ENCODE data around the gene OR5K2.

Gene OR5K2

DNA sequence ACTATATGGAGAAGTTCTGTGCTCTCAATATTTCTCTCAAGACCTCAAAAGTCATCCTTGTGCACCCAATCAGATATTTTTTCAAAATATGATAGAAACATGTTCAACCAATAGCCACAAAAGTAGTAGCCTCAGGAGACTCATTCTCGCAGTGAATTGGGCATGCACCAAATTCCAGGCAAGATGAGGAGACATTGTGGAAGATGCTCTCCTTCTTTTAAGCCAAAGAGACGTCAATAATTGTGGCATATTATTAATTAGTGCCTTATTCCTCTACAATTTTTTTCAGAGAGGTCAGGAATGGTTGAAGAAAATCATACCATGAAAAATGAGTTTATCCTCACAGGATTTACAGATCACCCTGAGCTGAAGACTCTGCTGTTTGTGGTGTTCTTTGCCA is at the start of gene OR5K2:
Gene OR5K2 (plus strand): TSS at position 301 of the 400 bp plus-strand sequence. CDS start 0 bp downstream, at position 301.
- no peak for DNase-seq

DNA sequence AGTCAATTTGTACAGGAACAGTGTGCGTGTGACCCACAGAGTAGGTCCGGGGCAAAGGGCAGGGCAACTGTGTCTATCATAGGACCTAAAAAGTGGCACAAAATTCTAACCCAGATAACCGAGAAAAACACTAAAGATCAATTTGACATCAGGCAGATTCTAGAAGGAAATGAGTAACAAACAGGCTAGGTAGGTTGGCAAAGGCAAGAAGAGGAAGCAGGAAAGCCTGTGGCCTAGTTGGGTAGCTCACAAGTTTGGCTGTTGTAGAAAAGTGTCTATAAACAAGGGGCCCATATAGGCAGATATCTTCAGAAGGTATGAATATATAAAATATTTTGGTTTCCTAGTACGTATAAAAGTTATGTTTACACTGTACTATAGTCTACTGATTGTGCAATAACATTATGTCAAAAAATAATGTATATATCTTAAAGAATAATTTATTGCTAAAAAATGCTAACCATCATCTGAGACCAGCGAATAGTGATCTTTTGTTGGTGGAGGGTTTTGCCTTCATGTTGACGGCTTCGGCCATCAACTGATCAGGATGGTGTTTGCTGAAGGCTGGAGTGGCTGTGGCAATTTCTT is 47.8 kb upstream of the OR5K2 start:
- DNase-seq = no peak

DNA sequence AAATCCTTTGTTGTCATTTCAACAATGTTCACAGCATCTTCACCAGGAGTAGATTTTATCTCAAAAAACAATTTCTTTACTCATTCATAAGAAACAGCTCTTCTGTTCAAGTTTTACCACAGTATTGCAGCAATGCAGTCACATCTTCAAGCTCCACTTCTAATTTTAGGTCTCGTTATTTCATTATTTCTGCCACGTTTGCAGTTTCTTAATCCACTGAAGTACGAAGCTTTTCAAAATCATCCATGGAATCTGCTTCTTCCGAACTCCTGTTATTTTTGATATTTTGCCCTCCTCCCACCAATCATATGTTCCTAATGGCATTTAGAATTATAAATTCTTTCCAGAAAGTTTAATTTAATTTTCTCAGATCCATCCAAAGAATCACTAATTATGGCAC is 47.1 kb upstream of the OR5K2 start:
- DNase-seq = no peak

GRCh38 chr3:98453827-98454226 is 43.7 kb upstream of the OR5K2 start:
- no peak for DNase-seq

GRCh38 chr3:98454929-98455328 is 42.6 kb upstream of the OR5K2 start:
- DNase-seq = no peak

GRCh38 chr3:98457543-98457942 is 39.9 kb upstream of the OR5K2 start:
- DNase-seq = no peak

DNA sequence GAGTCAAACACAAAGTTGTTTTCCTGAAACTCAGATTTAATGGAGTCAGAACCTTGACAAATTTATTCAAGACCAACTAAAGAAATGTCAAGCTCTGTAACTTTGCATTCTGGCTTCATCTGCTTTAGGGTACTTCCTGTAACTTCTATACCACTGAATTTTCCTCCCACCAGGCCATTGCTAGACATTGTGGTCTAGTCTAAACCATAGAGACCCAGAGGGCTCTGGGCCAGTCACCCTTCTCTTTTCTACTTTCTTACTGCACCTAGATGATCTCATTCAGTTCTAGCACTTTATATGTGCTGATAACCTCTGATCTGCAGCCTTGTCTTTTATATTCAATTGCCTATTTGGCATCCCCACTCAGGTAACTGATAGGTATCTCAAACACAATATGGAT is 37.3 kb upstream of the OR5K2 start:
- no peak for DNase-seq

DNA sequence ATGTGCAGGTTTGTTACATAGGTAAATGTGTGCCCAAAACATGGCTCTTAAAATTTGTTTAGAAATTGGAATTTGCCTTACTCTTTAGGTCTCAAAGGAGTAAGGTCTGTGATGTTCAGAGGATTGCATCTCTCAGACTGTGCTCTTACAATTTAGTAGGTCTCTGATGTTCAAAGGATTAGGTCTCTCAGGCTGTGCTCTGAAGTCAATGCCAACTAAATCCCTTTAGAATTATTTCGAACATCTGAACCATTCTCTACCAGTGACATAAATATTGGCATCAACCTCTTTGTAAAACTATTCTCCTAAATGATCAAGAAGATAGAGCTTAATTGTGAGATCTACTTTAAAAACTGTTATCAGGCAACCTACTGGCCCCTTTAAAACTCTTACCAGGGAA is 34.6 kb upstream of the OR5K2 start, which contains the start of gene OR5K1:
Gene OR5K1 (plus strand): TSS at position 301 of the 400 bp plus-strand sequence. CDS start 6,376 bp downstream, outside the sequence.
- no peak for DNase-seq

GRCh38 chr3:98482717-98483482 is 14.6 kb upstream of the OR5K2 start:
- no peak for DNase-seq

- no peak for DNase-seq
Measured at GRCh38 chr3:98483626-98484025, 13.9 kb upstream of the OR5K2 start.

DNA sequence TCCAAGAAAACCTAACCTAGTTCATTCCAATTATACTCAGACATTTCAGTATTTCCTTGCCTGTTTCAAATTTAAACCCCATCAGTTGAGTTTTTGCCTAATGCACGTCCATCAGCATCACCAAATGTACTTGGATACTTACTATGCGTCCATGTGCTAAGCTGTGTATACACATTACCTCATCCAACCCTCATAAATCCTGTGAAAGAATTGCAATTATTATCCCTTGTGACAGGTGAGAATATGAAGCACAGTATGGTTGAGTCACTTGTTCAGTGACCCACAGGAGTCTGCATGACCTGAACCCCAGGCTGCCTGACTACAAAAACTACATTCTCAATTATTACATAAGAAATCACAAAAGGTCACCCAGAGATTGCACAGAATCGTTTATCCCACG is 2.5 kb downstream of the OR5K2 start:
- no peak for DNase-seq

DNA sequence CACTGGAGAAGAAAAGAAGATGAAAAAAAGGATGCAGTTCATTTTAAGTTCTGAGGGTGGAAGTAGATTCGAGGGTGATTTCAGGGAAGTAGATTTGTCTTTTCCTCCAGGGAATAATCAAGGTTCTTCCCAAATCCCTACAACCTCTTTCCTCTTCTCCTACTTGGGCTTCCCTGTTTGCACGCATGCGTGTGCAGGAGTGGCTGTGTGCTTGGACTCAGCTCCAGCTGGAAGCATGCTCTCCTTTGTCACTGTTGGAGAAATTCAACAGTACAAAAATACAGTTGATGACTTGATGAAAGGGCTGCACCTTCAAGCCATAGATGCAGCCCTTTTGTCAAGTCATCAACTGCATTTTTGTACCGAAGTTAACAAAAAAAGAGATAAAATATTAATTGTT is 3.8 kb downstream of the OR5K2 start:
- DNase-seq = no peak

- no peak for DNase-seq
Measured at GRCh38 chr3:98501863-98502576, 4.5 kb downstream of the OR5K2 start.

DNA sequence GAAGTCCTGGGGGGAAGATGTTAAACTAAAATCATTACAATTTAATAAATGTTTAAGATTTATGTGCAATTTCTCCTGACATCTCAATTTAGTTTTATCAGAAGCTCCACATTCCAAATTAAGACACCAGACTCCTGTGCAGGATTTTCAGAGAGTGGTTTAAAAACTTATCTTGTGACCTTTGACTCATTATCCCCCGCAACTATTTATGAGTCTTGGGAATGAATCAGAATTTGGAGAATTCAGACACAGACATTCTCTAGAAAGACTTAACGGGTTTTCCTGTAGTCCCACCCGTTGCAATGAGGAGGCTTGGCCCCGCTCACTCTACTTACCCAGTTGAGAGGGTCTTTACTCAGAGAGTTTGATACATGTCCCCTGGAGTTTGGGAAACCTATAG is 7.1 kb downstream of the OR5K2 start:
- DNase-seq = no peak

DNA sequence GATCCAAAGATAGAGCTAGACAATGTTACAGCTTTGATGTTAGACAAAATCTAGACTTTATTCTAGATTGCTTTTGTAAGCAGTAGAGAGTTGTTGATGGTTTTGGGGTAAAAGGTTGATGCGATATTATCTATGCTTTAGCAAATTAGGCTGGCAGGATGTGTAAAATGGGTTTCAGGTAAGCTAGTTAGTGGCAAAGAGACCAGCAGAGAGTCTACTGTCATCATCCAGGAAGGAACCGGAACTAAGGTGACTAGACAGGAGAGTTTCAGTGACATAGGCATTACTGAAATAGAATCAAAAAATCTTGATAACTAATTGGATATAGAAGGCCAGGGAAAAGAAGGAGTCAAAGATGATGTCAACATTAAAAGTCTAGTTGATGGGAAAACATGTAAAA is 11.1 kb downstream of the OR5K2 start:
- DNase-seq = no peak

GRCh38 chr3:98512576-98512975 is 15.1 kb downstream of the OR5K2 start:
- no peak for DNase-seq

DNA sequence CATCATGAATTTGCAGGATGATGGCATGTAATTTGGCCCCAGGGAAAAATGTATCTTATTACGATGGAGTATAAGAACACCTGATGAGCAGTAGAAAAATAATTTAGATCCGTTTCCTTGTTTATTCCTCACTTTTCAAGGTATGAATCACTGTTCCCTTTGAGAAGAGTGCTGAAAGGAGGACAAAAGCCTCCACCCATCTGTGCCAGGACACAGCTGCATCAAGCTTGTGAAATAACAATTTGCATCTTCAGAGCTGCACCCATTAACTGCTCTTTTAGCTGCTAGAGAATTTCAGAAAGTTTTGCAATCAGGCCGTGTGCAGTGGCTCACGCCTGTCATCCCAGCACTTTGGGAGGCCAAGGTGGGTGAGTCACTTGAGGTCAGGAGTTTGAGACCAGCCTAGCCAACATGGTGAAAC is 15.6 kb downstream of the OR5K2 start:
- DNase-seq = no peak

DNA sequence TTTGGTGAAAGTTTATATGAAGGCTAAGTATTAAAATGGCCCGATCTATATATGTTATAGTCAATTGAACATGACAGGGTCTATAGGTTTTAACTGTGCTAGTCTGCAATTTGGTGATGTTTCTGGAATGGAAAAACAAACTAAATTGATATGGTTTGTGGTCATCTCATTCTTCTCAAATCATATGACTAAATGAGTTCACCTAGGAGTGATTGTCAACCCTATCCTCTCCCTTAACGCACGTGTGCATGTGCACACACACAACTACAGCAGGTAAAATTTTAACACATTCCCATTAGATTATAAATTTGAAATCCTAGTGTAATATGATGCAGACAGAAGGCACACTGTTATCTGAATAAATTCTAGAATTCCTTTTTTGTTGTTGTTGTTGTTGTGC is 16.3 kb downstream of the OR5K2 start:
- DNase-seq = no peak

DNA sequence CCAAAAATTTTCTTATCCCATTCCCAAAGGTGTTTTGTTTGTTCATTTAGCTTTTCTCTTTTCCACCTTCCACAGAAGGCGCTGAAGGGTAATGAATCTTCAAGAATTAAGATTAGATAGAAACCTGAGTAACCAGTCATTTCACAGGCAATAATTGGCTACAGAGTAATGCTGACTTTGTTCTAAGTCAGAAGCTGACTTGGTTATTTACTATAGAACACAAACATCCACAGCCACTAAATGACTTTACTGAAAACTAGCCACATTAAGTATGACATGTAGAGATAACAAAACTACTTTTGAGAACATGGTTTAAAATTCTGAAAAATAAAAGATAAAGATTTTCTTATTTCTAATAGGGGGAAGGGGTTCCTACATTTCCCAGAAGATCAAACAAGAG is 17.5 kb downstream of the OR5K2 start:
- DNase-seq = no peak

- DNase-seq = no peak
Measured at GRCh38 chr3:98518816-98519215, 21.3 kb downstream of the OR5K2 start.

- DNase-seq = no peak
Measured at GRCh38 chr3:98519351-98519750, 21.9 kb downstream of the OR5K2 start.

- DNase-seq = peak in 1 of 2 experiments; percentile 36
Measured at GRCh38 chr3:98521897-98522543, 24.5 kb downstream of the OR5K2 start.

DNA sequence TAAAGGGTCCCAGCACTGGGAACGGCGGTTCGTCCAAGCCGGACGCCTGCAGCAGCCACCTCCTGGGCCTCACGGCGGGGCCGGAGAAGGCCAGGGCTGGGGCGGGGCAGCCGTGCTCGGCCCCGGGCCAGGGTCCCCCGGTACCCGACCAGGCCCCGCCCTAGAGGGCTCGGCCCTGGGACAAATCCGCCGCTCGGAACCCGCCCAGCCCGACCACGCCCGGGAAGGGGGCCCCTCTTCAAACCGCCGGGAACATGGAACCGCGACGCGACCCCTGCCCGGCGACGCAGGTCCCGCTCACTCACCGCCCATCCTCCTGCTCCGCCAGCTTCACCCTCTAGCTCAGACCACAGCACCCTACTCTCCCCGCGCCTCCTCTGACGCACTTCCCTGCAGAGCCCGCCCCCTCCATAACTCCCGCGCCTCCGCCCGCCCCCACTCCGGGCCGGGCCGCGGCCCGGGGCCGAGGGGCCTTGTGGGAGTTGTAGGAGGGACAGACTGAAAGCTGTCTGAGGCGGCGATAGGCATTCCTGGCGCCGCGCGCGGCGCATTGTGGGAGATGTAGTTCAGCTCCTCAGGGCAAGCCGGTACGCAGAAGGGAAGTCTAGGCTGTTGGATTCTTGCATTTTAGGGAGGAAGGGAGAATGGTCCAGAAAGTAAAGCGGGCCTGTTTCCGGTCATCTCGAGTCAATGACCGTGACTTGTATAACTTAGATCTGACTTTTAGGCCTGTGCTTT is 25.2 kb downstream of the OR5K2 start, which contains the start of gene CLDND1:
Gene CLDND1 (minus strand): TSS at position 359 of the 738 bp plus-strand sequence. CDS start 1,478 bp downstream, outside the sequence.
- DNase-seq = peak; percentile 83 to 98

Data from cerebellar nuclear complex (tissue), 1 donor.